Hepatocyte (in vitro differentiated cells): Measurements from ENCODE around the gene PTPN1. TPM values are rescaled to one million over a fixed set of nuclear protein-coding genes. Genes with fewer than 3 reads are reported as not detected.
A peak's percentile ranks its signal among the peaks of the same experiment; 100 is the strongest.

Experiments
- DNase-seq: peaks from one replicate; pipeline ENCODE4 v3.0.0-alpha.2; 2016; ENCODE audit warnings: low spot score
- H2AFZ ChIP-seq: fragments of 200-600 bp; sonication (generic); 2 replicates; pipeline ENCODE4 v1.6.0; 2016; ENCODE audit warnings: antibody characterized with exemption, mild to moderate bottlenecking
- H3K27ac ChIP-seq: fragments of 200-600 bp; sonication (generic); 2 replicates; pipeline ENCODE4 v1.5.1; 2016; ENCODE audit warnings: mild to moderate bottlenecking
- H3K27me3 ChIP-seq: fragments of 200-600 bp; sonication (generic); 2 replicates; pipeline ENCODE4 v1.6.1; 2016
- H3K36me3 ChIP-seq: fragments of 200-600 bp; sonication (generic); replicated peaks from 2 replicates; pipeline ENCODE4 v1.5.1; 2016; ENCODE audit warnings: low read depth; ENCODE audit not compliant: insufficient read depth
- H3K4me1 ChIP-seq: fragments of 200-600 bp; sonication (generic); 2 replicates; pipeline ENCODE4 v1.5.1; 2016; ENCODE audit warnings: mild to moderate bottlenecking, moderate library complexity; ENCODE audit not compliant: insufficient read depth
- H3K4me2 ChIP-seq: fragments of 200-600 bp; sonication (generic); 2 replicates; pipeline ENCODE4 v1.6.0; 2016
- H3K4me3 ChIP-seq: fragments of 200-600 bp; sonication (generic); 2 replicates; pipeline ENCODE4 v1.5.1; 2016; ENCODE audit warnings: mild to moderate bottlenecking
- H3K79me2 ChIP-seq: fragments of 200-600 bp; sonication (generic); 2 replicates; pipeline ENCODE4 v1.6.0; 2017; ENCODE audit warnings: mild to moderate bottlenecking
- H3K9me2 ChIP-seq: fragments of 200-600 bp; sonication (generic); replicated peaks from 2 replicates; pipeline ENCODE4 v1.6.0; 2017; ENCODE audit warnings: mild to moderate bottlenecking; ENCODE audit not compliant: insufficient read depth
- H3K9me3 ChIP-seq: fragments of 200-600 bp; sonication (generic); 2 replicates; pipeline ENCODE4 v1.5.1; 2016; ENCODE audit warnings: low read depth, mild to moderate bottlenecking
- H4K20me1 ChIP-seq: fragments of 200-600 bp; sonication (generic); 2 replicates; pipeline ENCODE4 v1.6.0; 2016; ENCODE audit warnings: mild to moderate bottlenecking; ENCODE audit not compliant: insufficient read depth, poor library complexity, severe bottlenecking
- EZH2 ChIP-seq: fragments of 200-600 bp; sonication (generic); IDR thresholded peaks from 2 replicates; pipeline ENCODE4 v1.6.1; 2016; ENCODE audit warnings: antibody characterized with exemption, mild to moderate bottlenecking, borderline replicate concordance
- EZH2phosphoT487 ChIP-seq: fragments of 200-600 bp; sonication (generic); IDR thresholded peaks from one replicate; pipeline ENCODE4 v1.6.1; 2018; ENCODE audit warnings: antibody characterized with exemption, mild to moderate bottlenecking, low read depth, moderate library complexity; ENCODE audit not compliant: unreplicated experiment, severe bottlenecking
- WGBS: methylation state at CpG from one replicate; pipeline ENCODE4 v1.1.6; 2016; ENCODE audit warnings: low lambda C conversion rate; ENCODE audit errors: missing lambda C conversion rate; 5-methylcytosine and 5-hydroxymethylcytosine counted together
- polyA plus RNA-seq: library from polyadenylated mRNA; unstranded; fragments of >200 nt; fragmentation: Nextera tagmentation; extraction: Ambion mirVana; gene quantifications from 2 replicates; pipeline ENCODE4 v1.2.1, GENCODE V29; 2016
- total RNA-seq: library from RNA; depleted of rRNA; stranded (reverse); fragments of >200 nt; gene quantifications from 2 replicates; pipeline ENCODE4 v1.2.3, GENCODE V29; 2014
- TF ChIP-seq, protein P1 (sequence below): fragments of 200-600 bp; sonication (generic); IDR thresholded peaks from 2 replicates; pipeline ENCODE4 v1.5.1; 2016; ENCODE audit warnings: antibody characterized with exemption, mild to moderate bottlenecking; ENCODE audit not compliant: poor library complexity

Gene PTPN1
- total and polyA plus RNA-seq, 2 experiments from 2014 or later: 22.0 to 32.1 TPM

DNA sequence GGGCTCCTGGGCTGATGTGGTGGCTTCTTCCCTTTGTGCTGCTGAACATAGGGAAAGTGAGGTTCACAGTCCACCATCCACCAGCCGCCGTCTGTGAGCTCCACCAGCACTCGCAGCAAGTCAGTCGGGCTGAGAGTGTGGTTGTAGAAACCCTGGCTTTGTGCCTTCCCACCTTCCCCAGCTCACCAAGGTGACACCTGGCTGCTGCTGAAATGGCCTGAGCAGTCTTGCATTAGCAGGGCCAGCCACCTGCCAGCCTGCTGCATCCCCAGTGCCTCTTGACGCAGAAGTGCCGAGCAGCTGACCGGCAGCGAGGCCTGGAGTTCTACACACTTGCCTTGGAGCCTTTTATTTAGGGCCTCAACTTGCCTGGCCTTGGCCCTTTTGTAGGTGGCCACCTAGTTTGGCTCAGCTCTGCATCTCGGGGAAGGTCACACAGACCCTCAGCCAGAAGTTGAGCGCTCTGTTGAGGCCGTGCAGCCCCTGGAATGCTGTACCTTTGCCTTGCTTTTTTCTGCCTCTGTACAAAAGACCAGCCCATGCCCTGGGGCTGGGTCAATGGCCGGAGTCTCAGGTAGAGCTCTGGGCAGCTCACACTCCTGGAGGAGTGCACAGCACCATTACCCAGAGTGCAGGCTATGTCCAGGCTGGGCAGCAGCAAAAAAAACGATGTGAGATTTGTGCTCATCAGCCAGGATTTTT lies 76.5 kb downstream of the PTPN1 start:
- Histone ChIP-seq H3K79me2 (no peaks in the 10 kb centered on the region), H4K20me1 (no peaks in the 10 kb centered on the region), H2AFZ (no peak overlapping the region), H3K4me1 (no peaks in the 10 kb centered on the region), H3K9me3 (no peaks in the 10 kb centered on the region), H3K4me2 (no peak overlapping the region), H3K9me2 (no peaks in the 10 kb centered on the region), H3K36me3 (no peaks in the 10 kb centered on the region), H3K27me3 (no peaks in the 10 kb centered on the region), H3K27ac (no peak overlapping the region), H3K4me3 (no peak overlapping the region)
- TF ChIP-seq, protein P1, sequence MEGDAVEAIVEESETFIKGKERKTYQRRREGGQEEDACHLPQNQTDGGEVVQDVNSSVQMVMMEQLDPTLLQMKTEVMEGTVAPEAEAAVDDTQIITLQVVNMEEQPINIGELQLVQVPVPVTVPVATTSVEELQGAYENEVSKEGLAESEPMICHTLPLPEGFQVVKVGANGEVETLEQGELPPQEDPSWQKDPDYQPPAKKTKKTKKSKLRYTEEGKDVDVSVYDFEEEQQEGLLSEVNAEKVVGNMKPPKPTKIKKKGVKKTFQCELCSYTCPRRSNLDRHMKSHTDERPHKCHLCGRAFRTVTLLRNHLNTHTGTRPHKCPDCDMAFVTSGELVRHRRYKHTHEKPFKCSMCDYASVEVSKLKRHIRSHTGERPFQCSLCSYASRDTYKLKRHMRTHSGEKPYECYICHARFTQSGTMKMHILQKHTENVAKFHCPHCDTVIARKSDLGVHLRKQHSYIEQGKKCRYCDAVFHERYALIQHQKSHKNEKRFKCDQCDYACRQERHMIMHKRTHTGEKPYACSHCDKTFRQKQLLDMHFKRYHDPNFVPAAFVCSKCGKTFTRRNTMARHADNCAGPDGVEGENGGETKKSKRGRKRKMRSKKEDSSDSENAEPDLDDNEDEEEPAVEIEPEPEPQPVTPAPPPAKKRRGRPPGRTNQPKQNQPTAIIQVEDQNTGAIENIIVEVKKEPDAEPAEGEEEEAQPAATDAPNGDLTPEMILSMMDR: no peak
- TF ChIP-seq EZH2 (no peak), EZH2phosphoT487 (no peak)
- no peak for DNase-seq
- WGBS: 94% methylated on average over 13 of the region's 13 CpGs

DNA sequence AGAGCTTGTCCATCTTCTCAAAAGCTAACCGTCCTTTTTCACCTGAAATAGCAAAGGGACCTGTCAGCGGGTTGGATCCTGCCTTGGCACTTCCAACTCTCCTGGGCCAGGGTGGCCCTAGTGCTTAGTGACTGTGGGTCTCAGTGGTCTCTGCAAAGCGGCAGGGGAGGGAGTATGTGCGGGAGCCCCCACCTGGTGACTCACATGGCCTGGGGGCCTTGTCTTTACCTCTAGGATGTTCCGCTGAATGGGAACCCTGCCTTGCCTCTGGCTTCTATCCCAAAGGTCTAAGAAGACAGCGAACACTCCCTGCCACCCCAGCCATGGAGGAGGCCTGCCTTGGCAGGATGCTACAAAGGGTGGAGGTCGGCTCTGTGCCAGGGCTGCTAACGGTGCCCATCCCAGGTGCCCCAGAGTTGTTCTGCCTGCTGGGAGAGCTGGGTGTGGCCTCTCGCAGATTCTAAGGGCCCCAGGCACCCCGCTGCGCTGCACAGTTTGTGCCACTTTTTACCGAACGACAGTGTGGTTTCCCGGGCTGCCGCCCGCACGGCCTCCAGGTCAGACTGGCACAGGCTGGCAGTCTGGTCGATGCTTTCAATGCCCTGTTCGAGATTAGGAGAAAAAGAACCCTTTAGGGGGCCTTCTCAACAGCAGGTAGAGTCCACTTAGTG lies 77.2 kb downstream of the PTPN1 start:
- Histone ChIP-seq H3K9me2 (no peaks in the 10 kb centered on the region), H3K4me3 (no peak overlapping the region), H4K20me1 (no peaks in the 10 kb centered on the region), H3K27ac (no peak overlapping the region), H3K4me2 (no peak overlapping the region), H3K4me1 (no peaks in the 10 kb centered on the region), H3K9me3 (no peaks in the 10 kb centered on the region), H2AFZ (no peak overlapping the region), H3K36me3 (no peaks in the 10 kb centered on the region), H3K27me3 (no peaks in the 10 kb centered on the region), H3K79me2 (no peaks in the 10 kb centered on the region)
- WGBS: 96% methylated on average over 19 of the region's 19 CpGs
- TF ChIP-seq EZH2 (no peak), EZH2phosphoT487 (no peak)
- TF ChIP-seq, protein P1: no peak
- no peak for DNase-seq

DNA sequence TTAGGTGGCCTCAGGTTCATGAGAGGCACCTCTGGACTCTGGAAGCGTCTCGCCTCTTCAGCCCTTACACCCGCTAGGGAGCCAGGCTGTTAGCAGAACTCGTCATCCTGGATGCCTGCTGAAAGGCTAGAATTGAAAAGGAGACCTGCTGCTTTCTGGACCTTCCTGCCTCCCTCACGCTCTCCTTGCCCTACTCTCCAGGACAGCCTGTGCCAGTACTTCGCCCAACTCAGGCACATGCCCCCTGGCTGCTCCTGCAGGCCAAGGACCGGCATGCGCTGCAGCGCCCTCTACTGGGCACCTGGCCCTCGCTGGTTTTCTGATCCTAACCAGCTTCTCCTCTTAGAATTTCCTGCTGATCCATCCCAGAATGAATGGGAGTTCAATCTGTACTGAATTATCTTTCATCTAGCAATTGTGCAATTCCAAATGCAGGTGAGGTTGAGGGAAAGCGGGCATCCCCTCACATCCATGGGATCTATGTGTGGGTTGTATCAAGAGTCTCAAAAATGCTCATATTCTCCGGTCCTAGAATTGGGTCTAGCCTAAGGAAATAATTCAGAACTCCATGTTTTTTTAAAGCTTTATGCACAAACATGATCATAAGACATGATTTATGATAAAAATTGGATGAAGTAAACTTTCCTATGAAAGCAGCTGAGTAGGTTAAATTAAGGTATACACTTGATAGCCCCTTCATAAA lies 78.0 kb downstream of the PTPN1 start:
- no peak for TF ChIP-seq EZH2
- TF ChIP-seq, protein P1: peak; percentile 82
- no peaks in the 10 kb centered on the region for H3K9me2 ChIP-seq

More for the DNA sequence above, 78.0 kb downstream of the PTPN1 start:
- no peak overlapping the region for H3K4me3 ChIP-seq
- no peaks in the 10 kb centered on the region for H4K20me1 ChIP-seq
- 63% methylated on average over 12 of the region's 12 CpGs for WGBS
- H3K4me1 ChIP-seq: no peaks in the 10 kb centered on the region
- H3K4me2 ChIP-seq: no peak overlapping the region
- no peaks in the 10 kb centered on the region for H3K36me3 ChIP-seq
- H3K9me3 ChIP-seq: no peaks in the 10 kb centered on the region
- H3K27ac ChIP-seq: no peak overlapping the region
- DNase-seq: peak; percentile 83
- H2AFZ ChIP-seq: no peak overlapping the region
- no peaks in the 10 kb centered on the region for H3K79me2 ChIP-seq
- H3K27me3 ChIP-seq: no peaks in the 10 kb centered on the region
